K562 (cell line): ENCODE results near the gene TMEFF1. TPM values are rescaled to one million over a fixed set of nuclear protein-coding genes. Genes with fewer than 3 reads are reported as not detected.

Experiments
- ATAC-seq: fragments of 200-7000 bp; cut with Tn5 transposase; 3 replicates; pipeline ENCODE4 v1.9.1; 2020; ENCODE audit warnings: moderate library complexity
- BruUV-seq: library from RNA; stranded (reverse); fragments of 400-500 nt; replicated peaks from 2 replicates; lab custom pipeline; 2021; lab: Mats Ljungman, UMichigan
- CTCF ChIA-PET: fragments of 300-600 bp; formaldehyde crosslinking; extraction: SDS; loops from one replicate; lab custom pipeline; 2021; ENCODE audit warnings: low intra/inter-chr PET ratio; lab: Yijun Ruan, JAX
- POLR2A ChIA-PET: fragments of 300-600, 350-650 bp; sonication (Branson Sonifier 250); formaldehyde crosslinking; extraction: SDS; loops from one replicate; lab custom pipeline; 2021; ENCODE audit warnings: antibody characterized with exemption, inconsistent platforms; lab: Yijun Ruan, JAX
- DNase-seq, 4 experiments: peaks; one replicate each; pipeline versions ENCODE4 v3.0.0 to v3.0.0-alpha.2; 2011 to 2018; ENCODE audit warnings: low spot score in 3 of 4, mixed read lengths in 3 of 4; ENCODE audit errors: extremely low read depth in 1 of 4
- FAIRE-seq: peaks from 2 replicates; lab custom pipeline; 2011; peaks lifted over from hg19 to GRCh38; lab: Jason Lieb, UNC
- H2AFZ ChIP-seq: 2 replicates; pipeline ENCODE4 v1.6.0; 2011; ENCODE audit warnings: low read depth, low read length, control low read depth, inconsistent platforms
- H3K27ac ChIP-seq: fragments of 200-600 bp; 3 replicates; pipeline ENCODE4 v1.8.0; 2011; ENCODE audit warnings: low read depth, mild to moderate bottlenecking, control low read depth, inconsistent platforms, low read length, moderate library complexity, mixed read lengths; ENCODE audit errors: extremely low read depth
- H3K27me3 ChIP-seq, 2 experiments: fragments of 300-600 bp in 1 of 2; 2 replicates in 1 of 2; 3 replicates in 1 of 2; pipeline versions ENCODE4 v1.6.0 to v1.8.0; 2011; ENCODE audit warnings: inconsistent platforms in 2 of 2, low read length in 2 of 2, mild to moderate bottlenecking in 1 of 2, mixed read lengths in 1 of 2, moderate library complexity in 1 of 2; ENCODE audit not compliant: control insufficient read depth in 2 of 2, insufficient read depth in 2 of 2
- H3K36me3 ChIP-seq: fragments of 300-600 bp; 3 replicates; pipeline ENCODE4 v1.8.0; 2011; ENCODE audit warnings: mild to moderate bottlenecking, low read length, inconsistent platforms; ENCODE audit not compliant: control insufficient read depth, insufficient read depth
- H3K4me1 ChIP-seq, 2 experiments: fragments of 200-600 bp in 1 of 2; replicated peaks in 1 of 2; 2 replicates in 1 of 2; 3 replicates in 1 of 2; pipeline versions ENCODE4 v1.5.1 to v1.8.0; 2011; ENCODE audit warnings: inconsistent platforms in 2 of 2, low read length in 2 of 2, mild to moderate bottlenecking in 1 of 2, mixed read lengths in 1 of 2, moderate library complexity in 1 of 2; ENCODE audit not compliant: control insufficient read depth in 2 of 2, insufficient read depth in 2 of 2
- H3K4me2 ChIP-seq: 2 replicates; pipeline ENCODE4 v1.6.1; 2011; ENCODE audit warnings: low read length, control low read depth, inconsistent platforms, mixed read lengths; ENCODE audit not compliant: insufficient read depth
- H3K4me3 ChIP-seq: fragments of 200-600 bp; sonication (generic), shearing (Covaris generic); 2 replicates; pipeline ENCODE4 v1.5.1; 2016; ENCODE audit warnings: control low read depth, inconsistent platforms
- H3K79me2 ChIP-seq: fragments of 200-600 bp; 3 replicates; pipeline ENCODE4 v1.8.0; 2011; ENCODE audit warnings: low read length, inconsistent platforms; ENCODE audit not compliant: control insufficient read depth, insufficient read depth
- H3K9ac ChIP-seq, 2 experiments: 2 replicates each; pipeline versions ENCODE4 v1.6.0 to v1.6.1; 2011; ENCODE audit warnings: low read depth in 2 of 2, low read length in 2 of 2, control low read depth in 1 of 2, inconsistent platforms in 1 of 2, mild to moderate bottlenecking in 1 of 2, mixed read lengths in 1 of 2; ENCODE audit not compliant: insufficient read depth in 1 of 2
- H3K9me1 ChIP-seq: one replicate; pipeline ENCODE4 v1.6.0; 2011; ENCODE audit warnings: inconsistent platforms, mild to moderate bottlenecking, low read length, moderate library complexity; ENCODE audit not compliant: control insufficient read depth, insufficient read depth
- H3K9me3 ChIP-seq: replicated peaks from 2 replicates; pipeline ENCODE4 v1.5.1; 2011; ENCODE audit warnings: low read depth, low read length, inconsistent platforms; ENCODE audit not compliant: control insufficient read depth, insufficient read depth
- H4K20me1 ChIP-seq: replicated peaks from 2 replicates; pipeline ENCODE4 v1.6.1; 2011; ENCODE audit warnings: low read length, inconsistent platforms, mixed read lengths; ENCODE audit not compliant: control insufficient read depth, insufficient read depth
- PRDM10 ChIP-seq: fragments of 450-650 bp; IDR thresholded peaks from 2 replicates; pipeline ENCODE4 v1.6.1; 2018; ENCODE audit not compliant: partially characterized antibody
- U2AF1 ChIP-seq: fragments of 200-400 bp; formaldehyde crosslinking; optimal IDR thresholded peaks from 2 replicates; pipeline ENCODE3; 2017; ENCODE audit warnings: mild to moderate bottlenecking, low read depth, low read length, moderate library complexity
- ZNF551 ChIP-seq: fragments of 250-450 bp; sonication (Bioruptor Pico); IDR thresholded peaks from 2 replicates; pipeline ENCODE4 v1.5.0; 2021; ENCODE audit warnings: mild to moderate bottlenecking, moderate library complexity
- WGBS: fragments of 100-300 bp; shearing (Covaris generic); methylation state at CpG from one replicate; pipeline ENCODE4 v1.1.6; 2016; ENCODE audit warnings: low coverage, mixed read lengths; ENCODE audit not compliant: insufficient coverage; ENCODE audit errors: missing lambda C conversion rate; 5-methylcytosine and 5-hydroxymethylcytosine counted together
- in situ Hi-C: fragments of 300-500 bp; cut with MboI; formaldehyde crosslinking; loops from 4 replicates; pipeline ENCODE4 v1.15.0; 2018; ENCODE audit warnings: inconsistent platforms, mixed read lengths
- intact Hi-C: fragments of 100-400 bp; cut with micrococcal nuclease; formaldehyde crosslinking; loops from 2 replicates; pipeline ENCODE4 v1.14.2; 2022
- polyA plus RNA-seq, 8 experiments: library from polyadenylated mRNA; depleted of rRNA in 4 of 8; stranded (reverse) in 5 of 8; unstranded in 3 of 8; fragments of >200 nt; fragmentation: Nextera tagmentation in 2 of 8; fragmentation: Illumina TruSeq in 1 of 8; extraction: Ambion mirVana in 2 of 8; extraction: Trizol in 1 of 8; gene quantifications; 2 replicates each; pipeline versions ENCODE4 v1.2.1 to v1.2.3, GENCODE V29; 2011 to 2014; ENCODE audit warnings: inconsistent platforms in 1 of 8, missing spikeins in 1 of 8
- total RNA-seq, 7 experiments: library from RNA; depleted of rRNA in 6 of 7; stranded (reverse); fragments of >200 nt in 6 of 7; fragmentation: Illumina TruSeq in 2 of 7; extraction: Trizol in 2 of 7; gene quantifications; 2 replicates each; pipeline versions ENCODE4 v1.2.1 to v1.2.3, GENCODE V29; 2011 to 2021; ENCODE audit warnings: low replicate concordance in 1 of 7

The TMEFF1 gene
- total and polyA plus RNA-seq, 9 of the 15 experiments (the other 6 are each of a cell fraction or from before 2014, with no cell fraction given) = 0.07 to 1.1 (median 0.28) TPM; not detected in 2

- Histone ChIP-seq H3K9ac (no peak overlapping the region), H3K79me2 (peaks cover 54% of the 10 kb centered on the region), H3K4me3 (no peak overlapping the region), H3K27me3 (no peaks in the 10 kb centered on the region), H2AFZ (no peak overlapping the region), H3K27ac (no peak overlapping the region), H4K20me1 (0 out of 2 replicates have a peak, but pooled peaks cover 4% of the 10 kb centered on the region), H3K36me3 (no peaks in the 10 kb centered on the region; the same call in 1 of the 3 replicates), H3K4me1 (peaks cover 3 to 38% of the 10 kb centered on the region in 2 experiments), H3K9me3 (no peaks in the 10 kb centered on the region), H3K4me2 (no peak overlapping the region), H3K9me1 (no peaks in the 10 kb centered on the region)
- ChIA-PET CTCF (no interaction called here), POLR2A (no interaction called here)
- no peak for FAIRE-seq
- BruUV-seq = no TSS peak
- in situ Hi-C loops = no loop called here
- WGBS = 71% methylated on average over 3 of the region's 3 CpGs
- TF ChIP-seq U2AF1 = no peak
- TF ChIP-seq ZNF551 (CRISPR knock-in tag) = no peak
- TF ChIP-seq PRDM10 = peak; percentile 81
- ATAC-seq = no peak
- intact Hi-C loops = no loop called here
- no peak for DNase-seq
These were observed 40.2 kb upstream of the TMEFF1 start for GRCh38 chr9:100432736-100433135.
